ENCODE data around the gene ANKS1B. TPM values are rescaled to one million over a fixed set of nuclear protein-coding genes. Genes with fewer than 3 reads are reported as not detected.

Gene ANKS1B
- total RNA-seq, 1 donor from 2014 or later = 2.4 TPM

DNA sequence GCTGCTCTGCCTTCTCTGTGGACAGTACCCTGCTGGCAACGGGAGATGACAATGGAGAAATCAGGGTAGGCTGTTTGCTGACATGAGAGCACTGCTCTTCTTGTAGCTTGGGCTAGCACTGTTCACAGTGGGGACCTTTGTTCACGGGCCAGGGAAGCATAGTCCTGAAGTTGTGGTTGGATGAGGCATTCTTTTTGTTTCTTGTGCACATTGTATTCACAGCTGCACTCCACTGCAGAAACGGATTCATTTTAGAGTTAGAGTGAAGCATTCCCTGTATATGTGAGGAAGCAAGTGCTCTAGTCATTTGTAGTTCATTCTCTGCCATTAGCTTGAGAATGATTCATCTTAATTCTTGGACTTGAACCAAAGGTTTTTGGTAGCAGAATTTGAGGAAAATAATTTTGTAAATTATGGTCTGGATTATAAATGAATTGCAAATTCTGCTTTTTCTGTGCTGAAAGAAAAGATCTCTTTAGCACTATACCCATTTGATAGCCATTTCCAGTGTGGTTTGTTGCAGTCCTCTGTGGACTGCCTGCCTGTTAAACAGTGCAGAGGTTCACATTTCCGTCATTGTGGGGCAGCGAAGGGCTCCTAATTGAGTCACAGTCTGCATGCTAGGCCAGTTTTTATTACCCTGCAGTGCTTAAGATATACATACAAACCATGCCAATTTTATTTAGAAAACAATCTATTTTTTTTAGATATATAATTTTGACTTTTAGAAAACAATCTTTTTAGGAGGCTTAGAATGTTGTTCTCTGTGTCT lies 1259.1 kb downstream of the ANKS1B start:
- peak overlapping the region; percentile 27 for H3K4me2 ChIP-seq (ENCODE audit: low read length)
- H3K9ac ChIP-seq (ENCODE audit: low read length) = peak overlapping the region; percentile 41
- H3K36me3 ChIP-seq (ENCODE audit: insufficient read depth, low read length) = peaks cover 38% of the 10 kb centered on the region
- no peaks in the 10 kb centered on the region for H3K79me2 ChIP-seq (ENCODE audit: insufficient read depth, low read length)
- no peak overlapping the region for H3K4me3 Mint-ChIP-seq (ENCODE audit: unreplicated experiment)
- peaks cover 8% of the 10 kb centered on the region for H3K36me3 Mint-ChIP-seq (ENCODE audit: low read depth, unreplicated experiment)
- FAIRE-seq (peak; percentile 79), DNase-seq (ENCODE audit: low read depth) (peak; percentile 75)
- peaks cover 14% of the 10 kb centered on the region for H4K20me1 ChIP-seq (ENCODE audit: insufficient read depth, low read length)
- H3K27ac Mint-ChIP-seq (ENCODE audit: unreplicated experiment) = peak overlapping the region; percentile 56
- no peaks in the 10 kb centered on the region for H3K9me3 ChIP-seq (ENCODE audit: insufficient read depth, low read depth, low read length)
- H3K4me1 ChIP-seq (ENCODE audit: insufficient read depth, low read length) = peaks cover 20% of the 10 kb centered on the region
- H3K27ac ChIP-seq (ENCODE audit: low read depth, low read length) = peak overlapping the region; percentile 44
- H3K4me3 ChIP-seq (ENCODE audit: insufficient read depth, low read depth, low read length) = no peak overlapping the region
- H3K4me1 Mint-ChIP-seq (ENCODE audit: low read depth, unreplicated experiment) = peaks cover 29% of the 10 kb centered on the region
- no peaks in the 10 kb centered on the region for H3K9me3 Mint-ChIP-seq (ENCODE audit: unreplicated experiment)
- no peak overlapping the region for H2AFZ ChIP-seq (ENCODE audit: low read depth, low read length)
- no peaks in the 10 kb centered on the region for H3K27me3 ChIP-seq (ENCODE audit: insufficient read depth, low read length)
- TF ChIP-seq EZH2 (IDR thresholded peaks at IDR 0.05; ENCODE audit: insufficient read depth, low read length) (no peak), CTCF (IDR thresholded peaks at IDR 0.05; ENCODE audit: insufficient read depth, low read depth, low read length) (peak; percentile 76)
- H3K27me3 Mint-ChIP-seq (ENCODE audit: low read depth, unreplicated experiment) = no peaks in the 10 kb centered on the region

DNA sequence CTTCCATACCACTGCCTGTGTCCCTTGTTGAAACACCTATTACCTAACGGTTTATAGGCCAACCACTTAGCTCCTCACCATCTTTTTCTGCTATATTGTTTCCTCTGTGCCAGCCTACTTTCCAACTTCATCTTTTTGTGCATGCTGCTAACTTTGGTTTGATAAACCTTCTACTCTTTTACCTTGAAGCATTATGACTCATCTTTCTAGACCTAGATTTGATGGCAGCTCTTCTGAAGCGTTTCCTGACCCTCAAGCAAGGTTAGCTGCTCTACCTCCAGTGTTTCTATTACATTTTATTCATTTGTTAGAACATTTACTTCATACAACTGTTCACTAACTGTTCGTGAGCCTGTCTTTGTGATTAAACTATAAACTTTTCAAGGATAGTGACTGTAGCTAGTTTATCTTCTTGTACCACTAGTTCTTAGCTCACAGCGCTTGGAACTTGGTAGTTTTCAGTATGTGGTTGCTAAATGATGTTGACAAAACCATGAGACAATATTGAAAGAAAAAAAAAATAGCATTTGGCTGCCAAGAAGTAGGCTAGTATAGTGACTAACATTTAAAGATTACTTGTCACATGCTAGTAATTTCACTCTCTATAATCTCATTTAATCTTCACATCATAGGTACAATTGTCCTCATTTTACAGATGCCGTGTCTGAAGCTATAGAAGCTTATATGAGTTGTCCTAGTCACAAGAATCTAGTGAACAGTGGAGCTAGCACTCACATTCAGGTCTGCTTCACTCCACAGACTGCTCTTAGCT lies 1260.2 kb downstream of the ANKS1B start:
- Mint-ChIP-seq H3K4me1 (ENCODE audit: low read depth, unreplicated experiment) (peaks cover 29% of the 10 kb centered on the region), H3K36me3 (ENCODE audit: low read depth, unreplicated experiment) (peaks cover 7% of the 10 kb centered on the region), H3K9me3 (ENCODE audit: unreplicated experiment) (no peaks in the 10 kb centered on the region), H3K4me3 (ENCODE audit: unreplicated experiment) (no peak overlapping the region), H3K27me3 (ENCODE audit: low read depth, unreplicated experiment) (no peaks in the 10 kb centered on the region), H3K27ac (ENCODE audit: unreplicated experiment) (no peak overlapping the region)
- H4K20me1 ChIP-seq (ENCODE audit: insufficient read depth, low read length) = peaks cover 14% of the 10 kb centered on the region
- peaks cover 31% of the 10 kb centered on the region for H3K36me3 ChIP-seq (ENCODE audit: insufficient read depth, low read length)
- DNase-seq (ENCODE audit: low read depth) = peak; percentile 12
- H3K4me2 ChIP-seq (ENCODE audit: low read length) = peak overlapping the region; percentile 27
- H3K9me3 ChIP-seq (ENCODE audit: insufficient read depth, low read depth, low read length) = no peaks in the 10 kb centered on the region
- peak; percentile 13 for FAIRE-seq
- no peaks in the 10 kb centered on the region for H3K27me3 ChIP-seq (ENCODE audit: insufficient read depth, low read length)
- H3K9ac ChIP-seq (ENCODE audit: low read length) = peak overlapping the region; percentile 41
- peaks cover 20% of the 10 kb centered on the region for H3K4me1 ChIP-seq (ENCODE audit: insufficient read depth, low read length)
- no peak overlapping the region for H3K4me3 ChIP-seq (ENCODE audit: insufficient read depth, low read depth, low read length)
- TF ChIP-seq CTCF (IDR thresholded peaks at IDR 0.05; ENCODE audit: insufficient read depth, low read depth, low read length) = no peak
- H3K79me2 ChIP-seq (ENCODE audit: insufficient read depth, low read length) = no peaks in the 10 kb centered on the region
- no peak overlapping the region for H2AFZ ChIP-seq (ENCODE audit: low read depth, low read length)
- H3K27ac ChIP-seq (ENCODE audit: low read depth, low read length) = peak overlapping the region; percentile 44
